Measurements from ENCODE around the gene COG5.

Gene COG5

DNA sequence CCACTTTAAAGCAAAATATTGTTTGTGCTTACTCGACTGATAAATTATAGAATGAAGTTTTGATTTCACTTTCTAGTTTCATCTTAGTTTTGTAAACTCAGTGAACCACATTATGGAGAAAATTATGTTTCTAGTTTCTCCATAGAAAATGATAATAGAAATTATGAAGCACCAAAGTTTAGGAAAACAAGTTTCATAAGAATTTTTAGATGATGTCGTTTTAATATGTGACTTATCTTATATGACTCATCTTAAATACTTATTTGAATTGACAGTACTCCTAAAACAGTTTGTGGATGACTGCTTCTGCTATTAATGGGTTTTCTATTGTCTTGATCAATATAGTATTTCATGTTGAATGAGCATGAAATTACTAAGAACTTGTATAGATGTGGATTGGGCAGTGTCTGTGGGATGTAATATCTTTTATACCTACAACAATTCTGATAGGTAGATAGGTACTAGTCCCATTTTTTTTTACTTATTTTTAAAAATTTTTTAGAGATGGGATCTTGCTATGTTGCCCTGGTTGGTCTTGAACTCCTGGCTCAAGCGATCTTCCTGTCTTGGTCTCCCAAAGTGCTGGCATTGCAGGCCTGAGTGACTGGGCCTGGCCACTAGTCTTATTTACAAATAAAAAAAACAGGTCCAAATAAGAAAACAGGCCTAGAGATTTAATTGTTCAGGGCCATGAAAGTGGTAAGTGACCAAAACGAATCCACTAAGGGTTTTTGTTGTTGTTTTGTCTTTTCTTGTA lies 391.3 kb downstream of the COG5 start:
- H3K4me1 ChIP-seq (ENCODE audit: control insufficient read depth, insufficient read depth, low read length, poor library complexity, severe bottlenecking), result peaks cover 12% of the 10 kb centered on the region
- no peaks in the 10 kb centered on the region for H3K9me3 ChIP-seq (ENCODE audit: control insufficient read depth, low read length)
- no peak overlapping the region for H3K27ac ChIP-seq (ENCODE audit: insufficient read depth, low read length, poor library complexity, severe bottlenecking)
- H3K4me3 ChIP-seq (ENCODE audit: insufficient read depth, low read depth, low read length, poor library complexity, severe bottlenecking), result no peak overlapping the region
- H3K36me3 ChIP-seq (ENCODE audit: control insufficient read depth, insufficient read depth, low read length), result peaks cover 9% of the 10 kb centered on the region
- DNase-seq, result no peak
- no peaks in the 10 kb centered on the region for H3K27me3 ChIP-seq (replicated peaks; ENCODE audit: control insufficient read depth, insufficient read depth, low read length, poor library complexity, severe bottlenecking)

DNA sequence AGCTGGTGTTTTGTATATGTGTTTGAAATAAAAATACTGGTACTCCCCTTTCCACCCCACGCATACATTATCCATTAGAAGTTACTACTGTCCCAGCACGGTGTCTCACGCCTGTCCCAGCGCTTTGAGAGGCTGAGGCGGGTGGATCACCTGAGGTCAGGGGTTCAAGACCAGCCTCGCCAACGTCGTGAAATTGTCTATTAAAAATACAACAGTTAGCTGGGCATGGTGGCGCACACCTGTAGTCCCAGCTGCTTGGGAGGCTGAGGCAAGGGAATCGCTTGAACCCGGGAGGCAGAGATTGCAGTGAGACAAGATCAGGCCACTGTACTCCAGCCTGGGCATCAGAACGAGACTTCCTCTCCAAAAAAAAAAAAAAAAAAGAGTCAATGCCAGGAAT lies 392.2 kb downstream of the COG5 start:
- Histone ChIP-seq H3K9me3 (ENCODE audit: control insufficient read depth, low read length) (no peaks in the 10 kb centered on the region), H3K27ac (ENCODE audit: insufficient read depth, low read length, poor library complexity, severe bottlenecking) (no peak overlapping the region), H3K4me1 (ENCODE audit: control insufficient read depth, insufficient read depth, low read length, poor library complexity, severe bottlenecking) (peaks cover 12% of the 10 kb centered on the region), H3K27me3 (replicated peaks; ENCODE audit: control insufficient read depth, insufficient read depth, low read length, poor library complexity, severe bottlenecking) (no peaks in the 10 kb centered on the region), H3K36me3 (ENCODE audit: control insufficient read depth, insufficient read depth, low read length) (peaks cover 9% of the 10 kb centered on the region), H3K4me3 (ENCODE audit: insufficient read depth, low read depth, low read length, poor library complexity, severe bottlenecking) (no peak overlapping the region)
- DNase-seq, result no peak

DNA sequence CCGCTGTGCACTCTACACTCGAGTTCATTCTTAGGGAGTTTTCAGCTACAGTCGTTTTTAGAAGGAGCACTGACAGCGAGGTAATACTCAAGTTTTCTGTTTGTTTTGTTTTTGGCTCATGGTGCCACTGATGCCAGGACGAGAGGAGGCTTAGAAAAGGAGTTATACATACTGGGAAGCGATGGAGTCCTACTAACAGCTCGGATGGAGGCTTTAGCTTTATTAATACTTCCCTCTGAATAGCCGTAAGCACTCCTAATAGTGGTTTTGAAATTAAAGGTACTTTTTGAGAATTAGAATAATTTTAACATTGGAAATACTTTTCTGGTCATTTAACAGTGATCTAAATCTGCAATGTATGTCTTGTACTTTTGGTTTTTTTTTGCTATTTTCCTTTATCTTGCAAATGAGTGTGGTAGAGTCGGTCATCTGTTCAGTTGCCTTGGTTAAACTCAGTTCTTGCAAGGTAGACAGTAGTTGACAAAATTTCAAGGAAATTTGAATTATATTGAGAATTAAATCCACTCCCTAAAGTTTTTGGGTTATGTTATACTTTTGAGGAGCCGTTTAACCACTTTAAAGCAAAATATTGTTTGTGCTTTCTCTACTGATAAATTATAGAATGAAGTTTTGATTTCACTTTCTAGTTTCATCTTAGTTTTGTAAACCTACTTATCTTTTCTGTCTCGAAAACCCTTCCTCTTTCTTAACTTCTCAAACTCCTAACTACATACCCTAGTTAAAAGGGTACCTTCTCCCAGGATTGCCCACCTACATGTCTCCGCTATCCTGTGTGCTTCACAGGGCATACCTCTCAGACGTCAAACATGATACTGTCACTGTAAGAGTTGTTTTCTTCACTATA lies 393.4 kb downstream of the COG5 start:
- H3K27ac ChIP-seq (ENCODE audit: insufficient read depth, low read length, poor library complexity, severe bottlenecking), result peak overlapping the region; percentile 99
- peaks cover 9% of the 10 kb centered on the region for H3K36me3 ChIP-seq (ENCODE audit: control insufficient read depth, insufficient read depth, low read length)
- H3K4me1 ChIP-seq (ENCODE audit: control insufficient read depth, insufficient read depth, low read length, poor library complexity, severe bottlenecking), result peaks cover 7% of the 10 kb centered on the region
- H3K27me3 ChIP-seq (replicated peaks; ENCODE audit: control insufficient read depth, insufficient read depth, low read length, poor library complexity, severe bottlenecking), result no peaks in the 10 kb centered on the region
- no peak for DNase-seq
- peak overlapping the region; percentile 97 for H3K4me3 ChIP-seq (ENCODE audit: insufficient read depth, low read depth, low read length, poor library complexity, severe bottlenecking)
- no peaks in the 10 kb centered on the region for H3K9me3 ChIP-seq (ENCODE audit: control insufficient read depth, low read length)

DNA sequence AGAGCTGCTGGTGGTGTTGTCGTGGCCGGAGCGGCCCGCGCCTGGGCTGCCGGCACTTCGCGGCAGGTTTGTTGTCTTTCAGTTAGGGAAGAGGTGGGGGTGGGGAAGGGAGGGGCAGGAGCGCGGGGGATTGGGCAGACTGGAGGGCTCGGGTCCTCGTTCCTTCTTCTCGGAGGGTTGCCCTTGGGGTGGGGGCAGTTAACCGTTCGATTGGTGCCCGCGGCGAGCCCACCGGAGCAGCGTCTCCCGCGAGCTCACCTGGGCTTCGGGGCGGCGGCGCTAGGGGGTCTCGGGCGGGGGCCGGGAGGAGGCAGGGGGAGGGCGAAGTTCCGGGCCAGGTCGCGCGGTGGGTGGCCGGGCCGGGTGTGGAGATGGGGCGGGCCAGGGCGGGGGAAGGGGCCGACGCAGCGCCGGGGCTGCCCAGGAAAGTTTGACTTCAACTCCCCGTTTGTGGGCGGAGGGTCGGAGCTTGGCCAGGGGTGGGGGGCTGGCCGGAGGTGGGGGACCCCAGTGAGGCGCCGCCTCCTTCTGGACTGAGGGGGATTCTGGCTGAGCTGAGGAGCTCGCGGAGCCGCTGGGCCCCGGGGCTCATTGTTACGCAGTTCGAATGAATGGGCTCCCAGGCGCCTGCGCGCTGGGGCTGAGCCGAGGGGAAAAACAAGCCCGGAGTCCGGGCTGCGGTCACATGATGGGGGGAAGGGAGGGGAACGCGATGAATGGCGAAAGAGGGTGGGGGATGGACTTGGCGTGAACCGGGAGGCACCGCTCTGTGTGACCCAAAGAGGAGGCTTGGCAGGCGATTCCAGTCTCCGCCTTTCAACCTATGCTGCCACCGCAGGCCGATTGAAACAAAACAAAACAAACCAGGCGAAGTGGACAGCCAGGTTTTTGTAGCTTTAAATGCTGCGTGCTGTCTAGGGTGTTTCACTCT lies 394.3 kb downstream of the COG5 start:
- Histone ChIP-seq H3K27me3 (replicated peaks; ENCODE audit: control insufficient read depth, insufficient read depth, low read length, poor library complexity, severe bottlenecking) (no peaks in the 10 kb centered on the region), H3K9me3 (ENCODE audit: control insufficient read depth, low read length) (no peaks in the 10 kb centered on the region), H3K27ac (ENCODE audit: insufficient read depth, low read length, poor library complexity, severe bottlenecking) (peak overlapping the region; percentile 99), H3K4me1 (ENCODE audit: control insufficient read depth, insufficient read depth, low read length, poor library complexity, severe bottlenecking) (peaks cover 6% of the 10 kb centered on the region), H3K4me3 (ENCODE audit: insufficient read depth, low read depth, low read length, poor library complexity, severe bottlenecking) (peak overlapping the region; percentile 97), H3K36me3 (ENCODE audit: control insufficient read depth, insufficient read depth, low read length) (peaks cover 9% of the 10 kb centered on the region)
- peak; percentile 76 to 86 (median 82) for DNase-seq

DNA sequence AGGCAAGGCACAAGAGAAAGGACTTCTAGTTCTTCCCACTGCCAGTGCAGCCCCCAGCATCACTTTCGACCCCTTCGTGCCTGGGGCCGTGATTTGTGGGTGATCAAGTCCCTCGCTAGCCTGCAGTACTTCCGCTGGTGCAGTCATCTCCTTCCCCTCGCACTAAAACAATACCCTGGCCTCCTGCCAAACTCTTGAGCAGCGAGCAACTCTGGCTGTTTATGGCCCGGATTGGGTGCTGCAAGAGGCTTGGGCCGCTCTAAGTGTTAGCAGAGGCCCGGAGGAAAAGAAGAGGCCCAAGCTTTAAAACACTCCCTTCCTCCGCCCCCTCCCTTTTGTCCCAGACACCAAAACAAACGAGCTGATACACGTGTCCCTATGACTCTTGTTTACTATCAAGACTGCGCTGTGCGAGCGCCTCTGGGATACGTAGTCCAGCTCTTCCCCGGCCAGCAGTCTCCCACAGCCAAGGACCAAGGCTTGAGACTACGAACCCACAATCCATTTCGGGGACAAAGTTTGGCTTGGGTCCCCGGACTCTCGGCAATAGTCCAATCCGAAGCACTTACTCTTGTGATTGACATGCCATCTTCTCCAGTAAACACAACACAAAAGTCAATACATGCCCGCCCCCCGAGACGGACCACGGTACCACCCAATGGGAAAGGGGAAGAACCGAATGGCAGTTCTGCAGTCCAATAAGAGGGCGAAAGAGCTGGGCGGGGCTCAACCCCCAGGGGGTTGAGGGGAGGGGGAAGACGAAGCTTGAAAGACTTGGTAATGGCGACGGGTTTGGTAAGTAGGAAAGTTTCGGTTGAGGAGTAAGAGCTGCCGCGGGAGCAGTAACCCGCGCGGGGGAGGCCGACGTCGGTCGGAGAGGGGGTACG lies 395.2 kb downstream of the COG5 start, which contains the start of gene HBP1:
HBP1 (plus strand) TSS at position 771 of the 887 bp plus-strand sequence. CDS start 10,891 bp downstream, outside the sequence.
- Histone ChIP-seq H3K9me3 (ENCODE audit: control insufficient read depth, low read length) (no peaks in the 10 kb centered on the region), H3K4me1 (ENCODE audit: control insufficient read depth, insufficient read depth, low read length, poor library complexity, severe bottlenecking) (peaks cover 3% of the 10 kb centered on the region), H3K4me3 (ENCODE audit: insufficient read depth, low read depth, low read length, poor library complexity, severe bottlenecking) (peak within 1 kb of the TSS; percentile 97), H3K27ac (ENCODE audit: insufficient read depth, low read length, poor library complexity, severe bottlenecking) (peak within 1 kb of the TSS; percentile 99), H3K27me3 (replicated peaks; ENCODE audit: control insufficient read depth, insufficient read depth, low read length, poor library complexity, severe bottlenecking) (no peaks in the 10 kb centered on the region), H3K36me3 (ENCODE audit: control insufficient read depth, insufficient read depth, low read length) (peaks cover 9% of the 10 kb centered on the region)
- peak; percentile 96 to 99 (median 98) for DNase-seq

DNA sequence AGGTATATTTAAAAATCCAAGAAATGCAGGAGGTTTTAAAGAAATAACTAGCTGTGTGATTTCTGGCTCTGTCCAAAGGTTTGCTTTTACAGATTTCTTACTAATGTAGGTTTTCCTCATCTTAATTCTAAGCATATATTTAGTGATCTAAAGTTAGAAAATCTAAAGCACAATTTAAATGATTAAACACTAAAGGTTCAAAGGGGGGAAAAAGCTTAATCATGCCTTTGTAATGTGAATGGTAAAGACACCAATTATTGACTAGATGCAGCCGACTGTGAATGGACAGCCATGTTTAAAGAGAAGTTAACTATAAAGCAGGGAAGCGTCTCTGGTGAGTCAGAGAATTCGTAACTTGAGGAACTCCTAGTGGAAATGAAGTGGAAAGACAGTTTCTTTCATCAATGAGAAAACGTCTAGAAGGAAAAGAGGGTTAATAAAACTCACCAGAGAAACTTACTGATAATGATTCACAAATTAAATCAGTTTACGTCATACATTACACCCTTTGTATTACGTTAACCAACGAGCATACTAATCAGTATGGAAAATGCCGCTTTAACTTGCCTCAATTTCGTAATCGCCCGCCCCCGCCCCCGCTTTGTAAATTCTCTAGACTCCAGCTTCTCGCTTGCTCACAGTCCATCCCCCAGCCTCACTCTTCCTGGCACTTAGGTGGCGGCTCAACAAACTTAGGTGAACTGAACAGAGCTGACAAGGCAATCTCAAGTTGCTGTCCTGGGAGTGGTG lies 396.1 kb downstream of the COG5 start:
- Histone ChIP-seq H3K4me1 (ENCODE audit: control insufficient read depth, insufficient read depth, low read length, poor library complexity, severe bottlenecking) (no peaks in the 10 kb centered on the region), H3K27me3 (replicated peaks; ENCODE audit: control insufficient read depth, insufficient read depth, low read length, poor library complexity, severe bottlenecking) (no peaks in the 10 kb centered on the region), H3K27ac (ENCODE audit: insufficient read depth, low read length, poor library complexity, severe bottlenecking) (peak overlapping the region; percentile 99), H3K36me3 (ENCODE audit: control insufficient read depth, insufficient read depth, low read length) (peaks cover 9% of the 10 kb centered on the region), H3K4me3 (ENCODE audit: insufficient read depth, low read depth, low read length, poor library complexity, severe bottlenecking) (peak overlapping the region; percentile 54), H3K9me3 (ENCODE audit: control insufficient read depth, low read length) (no peaks in the 10 kb centered on the region)
- DNase-seq, result peak; percentile 57 to 70 (median 58)

DNA sequence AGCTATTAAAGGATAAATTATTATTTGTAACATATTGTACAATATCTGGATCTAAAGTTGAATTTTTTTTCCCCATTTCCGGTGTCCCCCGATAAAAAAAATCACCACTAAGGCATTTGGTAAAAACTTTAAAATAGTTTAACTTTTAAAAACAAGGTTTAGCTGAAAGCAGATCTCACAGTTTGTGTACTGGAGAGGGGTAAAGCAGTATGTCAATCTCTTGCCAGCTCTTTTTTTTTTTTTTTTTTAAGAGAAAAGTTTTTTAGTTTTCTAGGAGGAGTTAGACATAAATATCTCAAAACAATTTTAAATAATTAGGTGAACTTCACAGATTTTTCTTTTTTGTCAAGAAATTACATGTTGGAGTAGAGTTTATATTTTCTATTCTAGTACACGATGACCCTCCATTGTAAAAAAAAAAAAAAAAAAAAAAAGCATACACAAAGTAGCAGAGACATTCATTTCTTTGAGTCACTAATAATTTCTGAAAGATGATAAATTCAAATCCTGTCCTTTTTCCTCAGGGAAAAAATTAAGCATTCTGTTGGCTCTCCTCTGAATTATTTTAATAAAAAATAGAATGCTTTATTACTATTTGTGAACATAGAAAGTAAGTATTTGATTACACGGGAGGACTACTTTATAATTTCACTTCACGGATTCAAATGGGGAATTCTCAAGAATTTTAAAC lies 396.8 kb downstream of the COG5 start:
- no peak for DNase-seq

DNA sequence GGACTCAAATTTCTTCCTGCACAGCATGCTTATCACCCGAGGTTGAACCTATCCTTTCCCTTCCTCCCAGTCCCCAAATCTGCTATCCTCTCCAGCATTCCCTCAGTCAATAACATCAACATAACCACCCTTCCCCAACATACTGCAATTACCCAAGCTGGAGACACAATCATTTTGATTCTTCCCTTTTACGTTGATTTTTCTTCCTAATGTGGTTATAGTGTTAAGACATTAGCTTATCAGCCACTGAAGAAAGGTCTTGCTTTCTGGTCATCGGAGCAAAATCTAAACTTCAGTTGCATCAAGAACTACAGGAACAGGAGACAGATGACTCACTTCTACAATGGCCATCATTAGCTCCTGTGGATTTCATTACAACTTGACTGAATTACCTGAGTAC lies 398.4 kb downstream of the COG5 start:
- Histone ChIP-seq H3K27ac (ENCODE audit: insufficient read depth, low read length, poor library complexity, severe bottlenecking) (no peak overlapping the region), H3K4me3 (ENCODE audit: insufficient read depth, low read depth, low read length, poor library complexity, severe bottlenecking) (no peak overlapping the region), H3K4me1 (ENCODE audit: control insufficient read depth, insufficient read depth, low read length, poor library complexity, severe bottlenecking) (no peaks in the 10 kb centered on the region), H3K9me3 (ENCODE audit: control insufficient read depth, low read length) (no peaks in the 10 kb centered on the region), H3K27me3 (replicated peaks; ENCODE audit: control insufficient read depth, insufficient read depth, low read length, poor library complexity, severe bottlenecking) (no peaks in the 10 kb centered on the region), H3K36me3 (ENCODE audit: control insufficient read depth, insufficient read depth, low read length) (peaks cover 4% of the 10 kb centered on the region)
- no peak for DNase-seq

More for the DNA sequence above, 396.8 kb downstream of the COG5 start:
- peak overlapping the region; percentile 99 for H3K27ac ChIP-seq (ENCODE audit: insufficient read depth, low read length, poor library complexity, severe bottlenecking)
- peak overlapping the region; percentile 54 for H3K4me3 ChIP-seq (ENCODE audit: insufficient read depth, low read depth, low read length, poor library complexity, severe bottlenecking)
- no peaks in the 10 kb centered on the region for H3K4me1 ChIP-seq (ENCODE audit: control insufficient read depth, insufficient read depth, low read length, poor library complexity, severe bottlenecking)
- H3K9me3 ChIP-seq (ENCODE audit: control insufficient read depth, low read length), result no peaks in the 10 kb centered on the region
- H3K27me3 ChIP-seq (replicated peaks; ENCODE audit: control insufficient read depth, insufficient read depth, low read length, poor library complexity, severe bottlenecking), result no peaks in the 10 kb centered on the region
- peaks cover 9% of the 10 kb centered on the region for H3K36me3 ChIP-seq (ENCODE audit: control insufficient read depth, insufficient read depth, low read length)

Data from effector memory CD4-positive, alpha-beta T cell (primary cell).